IPS DF 4.7 (cell line): Measurements from ENCODE around the gene JAML.

ENCODE experiments used
- DNase-seq: peaks from one replicate; pipeline ENCODE4 v3.0.0-alpha.2; 2013; ENCODE audit warnings: low spot score; ENCODE audit errors: extremely low read depth

The JAML gene

GRCh38 chr11:118168751-118169150, 56.1 kb downstream of the JAML start:
- DNase-seq = no peak

DNA sequence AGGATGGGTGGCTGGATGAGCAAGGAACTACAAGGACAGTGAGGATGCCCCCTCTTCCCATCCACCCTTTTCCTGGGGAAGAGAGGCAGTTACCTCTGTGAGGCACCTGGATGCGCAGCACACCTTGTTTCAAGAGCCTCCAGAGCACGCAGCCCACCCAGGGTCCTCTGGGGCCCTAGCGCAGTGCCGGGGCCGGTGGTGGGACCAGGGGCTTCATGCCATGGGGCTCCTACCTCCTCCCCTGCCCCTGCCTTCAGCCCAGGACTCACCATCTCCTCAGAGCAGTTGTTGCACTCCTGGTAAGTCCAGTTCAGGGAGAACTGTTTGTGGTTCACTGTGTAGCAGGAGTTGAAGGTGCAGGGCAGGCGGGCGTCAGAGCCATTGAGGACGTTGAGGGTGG, 56.5 kb downstream of the JAML start:
- DNase-seq = no peak

DNA sequence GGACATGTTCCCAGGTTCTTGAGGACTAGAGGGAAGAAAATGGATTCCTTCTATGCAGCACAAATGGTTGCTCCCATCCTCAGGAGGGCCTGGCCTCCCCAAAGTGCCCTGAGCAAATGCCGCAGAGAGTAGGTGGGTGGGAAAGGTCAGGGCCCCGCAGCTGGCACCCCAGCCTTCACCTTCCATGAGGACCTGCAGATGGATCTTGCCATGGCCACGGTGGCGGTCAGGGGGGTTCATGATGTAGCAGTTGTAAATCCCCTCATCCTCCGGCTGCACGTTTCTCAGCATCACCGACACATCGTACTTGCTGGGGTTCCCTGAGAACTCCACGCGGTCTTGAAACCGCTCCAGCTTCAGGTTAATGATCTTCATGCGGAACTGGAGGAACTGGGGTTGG, 56.9 kb downstream of the JAML start:
- no peak for DNase-seq

GRCh38 chr11:118167253-118167652, 57.6 kb downstream of the JAML start:
- DNase-seq = no peak

- DNase-seq = no peak
Observed at GRCh38 chr11:118166641-118167040, 58.2 kb downstream of the JAML start.

DNA sequence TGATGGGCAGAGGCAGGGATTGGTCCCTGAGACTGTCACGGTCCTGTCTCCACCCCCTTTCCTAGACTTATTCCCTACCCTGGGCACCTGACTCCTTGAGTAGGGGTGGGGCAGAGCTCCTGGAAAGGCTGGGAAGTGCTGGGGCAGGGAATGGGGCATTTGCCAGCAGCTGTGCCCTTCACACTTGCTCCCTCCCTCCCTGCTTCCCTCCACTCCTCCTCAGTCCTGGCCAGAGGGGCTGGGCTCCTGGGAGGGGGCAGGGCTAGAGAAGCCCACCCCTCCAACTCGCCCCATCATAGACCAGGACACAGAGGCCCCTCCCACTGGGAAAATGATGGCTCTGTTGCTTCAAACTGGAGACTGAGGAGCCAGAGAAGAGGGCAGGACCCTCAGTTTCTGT, 59.9 kb downstream of the JAML start:
- DNase-seq = no peak

DNA sequence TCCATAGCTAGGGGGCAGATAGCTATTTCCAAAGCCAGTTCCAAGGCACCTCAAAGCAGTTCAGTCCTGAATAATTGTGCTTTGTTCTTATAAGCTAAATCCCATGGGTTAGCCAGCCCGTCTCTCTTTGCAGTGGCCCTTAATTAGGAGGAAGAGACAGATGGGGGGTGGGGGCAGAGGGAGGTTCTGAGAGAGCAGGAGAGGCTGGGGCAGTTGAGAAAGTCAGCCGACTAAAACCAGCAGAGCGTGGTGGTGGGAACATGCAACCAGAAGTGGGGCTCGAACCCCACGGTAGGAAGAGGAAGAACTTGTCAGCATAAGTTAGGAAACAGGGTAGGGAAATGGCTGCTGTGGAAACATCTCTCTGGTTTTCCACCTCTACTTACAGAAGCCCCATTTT, 61.3 kb downstream of the JAML start:
- DNase-seq = no peak

DNA sequence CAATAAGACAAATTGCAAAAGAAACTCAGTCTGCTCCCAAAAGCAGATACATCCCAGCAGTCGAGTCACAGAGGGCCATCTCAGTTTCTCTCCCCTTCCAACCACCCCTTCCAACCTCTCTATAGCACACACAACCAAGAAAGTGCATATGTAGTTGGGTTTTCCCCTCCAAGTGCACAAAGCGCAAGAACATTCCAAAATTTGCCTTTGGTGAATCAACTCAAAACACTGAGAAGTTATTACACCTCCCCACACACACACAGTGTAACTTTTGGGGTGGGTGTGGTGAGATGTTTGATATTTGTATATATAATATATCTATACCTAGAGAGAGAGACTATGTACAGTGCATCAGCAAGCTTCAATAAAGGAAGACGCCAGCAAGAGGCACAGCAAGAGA, 62.0 kb downstream of the JAML start:
- DNase-seq = no peak

DNA sequence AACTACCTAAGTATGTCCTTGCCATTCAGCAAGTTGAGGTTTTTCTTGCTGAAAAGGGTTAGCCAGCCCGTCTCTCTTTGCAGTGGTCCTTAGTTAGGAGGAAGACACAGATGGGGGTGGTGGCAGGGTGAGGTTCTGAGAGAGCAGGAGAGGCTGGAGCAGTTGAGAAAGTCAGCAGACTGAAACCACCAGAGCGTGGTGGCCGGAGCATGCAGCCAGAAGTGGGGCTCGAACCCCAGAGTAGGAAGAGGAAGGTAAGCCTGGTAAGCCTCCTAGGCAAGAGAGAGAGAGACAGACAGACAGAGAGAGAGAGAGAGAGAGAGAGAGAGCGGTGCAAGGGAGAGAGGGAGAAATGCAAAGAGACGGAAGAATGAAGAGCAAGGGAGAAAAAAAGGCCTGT, 63.0 kb downstream of the JAML start:
- no peak for DNase-seq

- no peak for DNase-seq
Observed at GRCh38 chr11:118157186-118157895, 67.5 kb downstream of the JAML start.

DNA sequence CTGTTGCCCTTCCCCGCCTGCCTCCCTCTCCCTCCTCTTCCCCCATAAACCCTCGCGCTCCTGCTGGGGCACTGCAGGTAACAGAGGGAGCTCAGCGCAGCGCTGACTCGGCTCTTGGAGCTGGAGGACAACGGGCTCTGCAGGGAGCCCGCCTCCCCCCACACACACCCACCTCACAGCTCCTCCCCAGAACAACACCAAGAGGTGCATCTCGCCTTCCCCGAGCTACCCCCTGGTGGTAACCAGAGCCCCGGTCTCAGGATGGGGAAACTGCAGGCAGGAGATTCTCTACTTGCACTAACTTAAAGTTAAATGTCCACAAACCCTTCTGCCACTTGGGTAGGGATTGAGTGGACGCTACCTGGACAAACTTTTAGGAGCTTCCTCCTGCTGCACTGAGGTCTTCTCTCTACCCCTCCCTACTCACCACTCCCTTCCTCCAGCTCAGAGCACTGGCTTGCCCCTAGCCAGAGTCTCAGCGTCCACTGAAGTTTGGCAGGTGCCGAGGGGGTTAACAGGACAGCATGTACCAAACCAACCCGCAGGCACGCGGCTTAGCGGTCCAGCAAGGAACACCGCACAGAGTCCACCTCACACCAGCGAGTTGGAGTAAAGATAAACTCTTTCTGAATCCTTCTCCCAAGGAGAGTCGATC, 68.2 kb downstream of the JAML start:
- no peak for DNase-seq

GRCh38 chr11:118155776-118156530, 68.9 kb downstream of the JAML start:
- no peak for DNase-seq

DNA sequence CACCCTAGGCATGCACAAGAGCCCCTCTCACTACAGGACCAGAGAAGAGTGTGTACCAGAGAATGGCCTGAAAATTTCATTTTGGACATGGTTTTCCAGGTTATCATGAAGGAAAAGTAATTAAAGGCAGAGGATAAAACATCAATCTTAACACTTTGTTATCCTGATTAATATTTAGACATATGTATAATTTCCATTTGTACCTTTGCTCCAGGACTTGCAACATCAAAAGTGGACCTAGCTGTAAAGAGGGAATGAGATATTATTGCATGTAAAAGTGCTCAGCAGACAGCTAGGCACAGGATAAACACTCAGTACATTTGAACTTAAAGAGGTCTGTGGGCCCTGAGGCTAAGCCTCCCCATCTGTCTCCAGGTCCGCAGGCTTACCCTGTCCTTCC, 70.2 kb downstream of the JAML start:
- no peak for DNase-seq

DNA sequence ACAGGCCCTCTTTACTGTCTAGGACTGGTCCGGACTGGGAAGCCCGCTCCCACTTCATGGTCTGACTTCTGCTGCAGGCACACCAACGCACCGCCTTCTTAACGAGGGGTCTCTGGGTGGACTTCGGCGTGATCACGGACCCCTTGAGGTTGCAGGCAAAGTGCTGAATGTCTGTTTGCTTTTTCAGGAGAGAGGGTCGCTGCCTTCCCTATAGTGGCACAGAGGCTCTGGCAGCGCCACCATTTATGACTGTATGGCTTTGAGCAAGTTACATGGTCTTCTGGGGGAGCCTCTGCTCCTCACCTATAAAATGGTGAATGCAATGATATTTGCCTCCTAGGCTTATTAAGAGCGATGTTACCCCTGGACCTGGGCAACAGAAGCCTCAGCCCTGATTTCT, 70.8 kb downstream of the JAML start:
- DNase-seq = no peak

DNA sequence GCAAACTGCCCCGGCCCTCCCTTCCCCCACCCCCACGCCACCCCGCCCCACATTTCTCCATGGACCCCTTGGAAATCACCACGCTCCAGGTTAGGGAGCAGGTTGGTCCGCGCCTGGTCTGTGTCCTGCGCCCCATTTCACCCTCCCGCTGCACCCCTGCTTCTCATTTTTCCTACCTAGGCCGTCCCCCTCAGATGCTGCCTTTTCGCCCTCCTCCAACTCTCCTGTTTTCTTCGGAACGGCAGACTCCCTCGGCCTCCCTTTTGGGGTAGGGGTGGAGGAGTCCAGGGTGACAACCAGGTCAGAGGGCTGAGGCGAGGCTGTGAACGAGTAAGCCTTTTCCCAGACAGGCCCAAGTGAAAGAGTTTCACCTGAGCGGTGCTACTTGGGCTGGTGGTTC, 71.3 kb downstream of the JAML start:
- no peak for DNase-seq

- no peak for DNase-seq
Observed at GRCh38 chr11:118152552-118153471, 72.0 kb downstream of the JAML start, which contains the start of gene SCN4B. Gene SCN4B (minus strand): TSS chr11:118152823. CDS start chr11:118152673, 150 bp downstream.

GRCh38 chr11:118152020-118152551, 72.7 kb downstream of the JAML start:
- DNase-seq = no peak

DNA sequence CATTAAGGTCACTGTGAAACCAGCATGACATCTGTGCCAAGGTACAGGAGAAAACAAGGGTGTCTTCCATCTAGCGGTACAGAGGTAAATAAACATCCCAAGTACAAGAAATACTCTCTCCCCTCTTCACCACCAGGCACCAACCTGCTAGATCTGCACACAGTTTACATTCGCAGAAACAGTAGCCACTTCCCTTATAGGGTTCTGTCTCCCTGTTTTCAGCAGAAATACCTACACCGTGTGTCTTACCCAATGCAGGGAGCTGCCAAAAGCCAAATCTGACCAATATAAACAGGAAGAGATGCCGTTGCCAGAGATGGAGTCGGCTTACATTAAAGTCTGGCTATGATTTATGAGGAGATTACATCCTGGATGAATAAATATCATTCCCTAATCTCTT, 73.4 kb downstream of the JAML start:
- DNase-seq = no peak

- no peak for DNase-seq
Observed at GRCh38 chr11:118149493-118149892, 75.3 kb downstream of the JAML start.

- no peak for DNase-seq
Observed at GRCh38 chr11:118148856-118149255, 76.0 kb downstream of the JAML start.

DNA sequence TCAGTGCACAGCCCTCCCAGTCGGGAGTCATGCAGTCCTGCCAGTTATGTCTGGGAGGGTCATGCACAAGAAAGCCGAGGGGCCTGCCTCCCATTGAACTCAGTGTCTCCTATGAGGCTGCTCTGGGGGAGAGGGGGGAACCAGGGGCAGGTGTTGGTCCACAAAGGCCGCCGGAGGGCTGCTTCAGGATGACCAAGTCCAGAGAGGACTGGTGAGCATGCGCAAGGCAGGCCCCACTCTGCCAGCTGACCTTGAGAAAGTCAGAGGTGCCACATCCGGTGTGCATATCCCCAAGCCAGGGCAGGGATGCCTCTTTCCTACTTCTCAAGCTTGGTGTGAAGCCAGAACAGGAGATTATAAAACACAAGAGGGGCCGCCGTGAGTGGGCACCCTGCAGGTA, 76.6 kb downstream of the JAML start:
- DNase-seq = no peak
